Measurements from ENCODE around the gene HSD11B1. TPM values are rescaled to one million over a fixed set of nuclear protein-coding genes. Genes with fewer than 3 reads are reported as not detected.

HSD11B1 gene
- 0.12 to 0.44 TPM in 2 of 5 replicates, not detected in the others for total RNA-seq (2022; extraction: Qiagen RNA extraction; ENCODE audit: low read depth)

GRCh38 chr1:209704584-209704983 lies at the start of gene HSD11B1:
TSS of gene HSD11B1 (plus strand) at chr1:209704846. CDS start at chr1:209704943, 97 bp downstream.

GRCh38 chr1:209674957-209675564 lies 29.6 kb upstream of the HSD11B1 start, which contains the start of gene G0S2:
TSS of gene G0S2 (plus strand) at chr1:209675412. CDS start at chr1:209675685, 273 bp downstream.

GRCh38 chr1:209755926-209756614 lies 51.4 kb downstream of the HSD11B1 start, which contains the start of gene TRAF3IP3:
TSS of gene TRAF3IP3 (plus strand) at chr1:209756053. CDS start at chr1:209760040, 3,987 bp downstream.

Other genes starting within 250 kb of the HSD11B1 start
- gene CAMK1G, start 121.1 kb upstream of the HSD11B1 start, total RNA-seq (2022; extraction: Qiagen RNA extraction; ENCODE audit: low read depth), result 0.14 to 0.58 TPM (median 0.15 TPM) in 4 of 5 replicates, not detected in the other
- gene LAMB3, start 52.4 kb upstream of the HSD11B1 start, total RNA-seq (2022; extraction: Qiagen RNA extraction; ENCODE audit: low read depth), result 13.9 to 27.8 TPM (median 21.7 TPM) in 5 replicates
- 3.4 to 4.6 TPM (median 4.0 TPM) in 5 replicates for gene G0S2, start 29.4 kb upstream of the HSD11B1 start, total RNA-seq (2022; extraction: Qiagen RNA extraction; ENCODE audit: low read depth)
- not detected in 5 replicates for gene TRAF3IP3, start 51.2 kb downstream of the HSD11B1 start, total RNA-seq (2022; extraction: Qiagen RNA extraction; ENCODE audit: low read depth)
- gene C1orf74, start 79.7 kb downstream of the HSD11B1 start, total RNA-seq (2022; extraction: Qiagen RNA extraction; ENCODE audit: low read depth), result 1.2 to 1.8 TPM (median 1.6 TPM) in 5 replicates
- 0.05 to 0.18 TPM (median 0.17 TPM) in 5 replicates for gene IRF6, start 101.3 kb downstream of the HSD11B1 start, total RNA-seq (2022; extraction: Qiagen RNA extraction; ENCODE audit: low read depth)
- 9.8 to 13.5 TPM (median 11.5 TPM) in 5 replicates for gene UTP25, start 123.1 kb downstream of the HSD11B1 start, total RNA-seq (2022; extraction: Qiagen RNA extraction; ENCODE audit: low read depth)
- 0.12 to 0.13 TPM in 2 of 5 replicates, not detected in the others for gene SYT14, start 233.4 kb downstream of the HSD11B1 start, total RNA-seq (2022; extraction: Qiagen RNA extraction; ENCODE audit: low read depth)

All from A549 treated with ZK216348 at 1 μM for 4 hours (cell line).